Glutamatergic neuron (in vitro differentiated cells): ENCODE data around the gene KCNC1. TPM values are rescaled to one million over a fixed set of nuclear protein-coding genes. Genes with fewer than 3 reads are reported as not detected.
A peak's percentile ranks its signal among the peaks of the same experiment; 100 is the strongest.

Experiments used
- DNase-seq: peaks from one replicate; pipeline ENCODE4 v3.0.0; 2022
- H3K27ac Mint-ChIP-seq: one replicate; pipeline ENCODE4 v1.8.0; 2020; ENCODE audit warnings: mild to moderate bottlenecking, mixed read lengths, inconsistent platforms; ENCODE audit not compliant: unreplicated experiment
- H3K27me3 Mint-ChIP-seq: one replicate; pipeline ENCODE4 v1.8.0; 2020; ENCODE audit warnings: mild to moderate bottlenecking, moderate library complexity, mixed read lengths, inconsistent platforms; ENCODE audit not compliant: unreplicated experiment
- H3K36me3 Mint-ChIP-seq: one replicate; pipeline ENCODE4 v1.8.0; 2020; ENCODE audit warnings: mild to moderate bottlenecking, mixed read lengths, inconsistent platforms; ENCODE audit not compliant: unreplicated experiment
- H3K4me1 Mint-ChIP-seq: one replicate; pipeline ENCODE4 v1.8.0; 2020; ENCODE audit warnings: mild to moderate bottlenecking, low read depth, mixed read lengths, inconsistent platforms; ENCODE audit not compliant: unreplicated experiment
- H3K4me3 Mint-ChIP-seq: one replicate; pipeline ENCODE4 v1.8.0; 2020; ENCODE audit warnings: mild to moderate bottlenecking, mixed read lengths, inconsistent platforms; ENCODE audit not compliant: unreplicated experiment
- H3K9me3 Mint-ChIP-seq: one replicate; pipeline ENCODE4 v1.8.0; 2020; ENCODE audit warnings: mild to moderate bottlenecking, moderate library complexity, mixed read lengths, inconsistent platforms; ENCODE audit not compliant: unreplicated experiment
- total RNA-seq: library from RNA; stranded (reverse); fragmentation: NEBNext Ultra II Directional; extraction: Animal tissue kit (Norgen Biotek cat#: 25700); gene quantifications from one replicate; pipeline ENCODE4 v1.2.1, GENCODE V29; 2021; ENCODE audit not compliant: unreplicated experiment
- TF ChIP-seq, protein P1 (sequence below): fragments of 200-600 bp; sonication (generic); IDR thresholded peaks from one replicate; pipeline ENCODE4 v1.5.0; 2021; ENCODE audit not compliant: partially characterized antibody, unreplicated experiment

KCNC1 gene
- total RNA-seq, 1 donor from 2014 or later: 12.6 TPM

DNA sequence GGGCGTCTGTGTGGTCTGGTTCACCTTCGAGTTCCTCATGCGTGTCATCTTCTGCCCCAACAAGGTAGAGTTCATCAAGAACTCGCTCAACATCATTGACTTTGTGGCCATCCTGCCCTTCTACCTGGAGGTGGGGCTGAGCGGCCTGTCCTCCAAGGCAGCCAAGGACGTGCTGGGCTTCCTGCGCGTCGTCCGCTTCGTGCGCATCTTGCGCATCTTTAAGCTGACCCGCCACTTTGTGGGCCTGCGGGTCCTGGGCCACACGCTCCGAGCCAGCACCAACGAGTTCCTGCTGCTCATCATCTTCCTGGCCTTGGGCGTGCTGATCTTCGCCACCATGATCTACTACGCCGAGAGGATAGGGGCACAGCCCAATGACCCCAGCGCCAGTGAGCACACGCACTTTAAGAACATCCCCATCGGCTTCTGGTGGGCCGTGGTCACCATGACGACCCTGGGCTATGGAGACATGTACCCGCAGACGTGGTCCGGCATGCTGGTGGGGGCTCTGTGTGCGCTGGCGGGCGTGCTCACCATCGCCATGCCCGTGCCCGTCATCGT, 37.3 kb downstream of the KCNC1 start:
- TF ChIP-seq, protein P1, sequence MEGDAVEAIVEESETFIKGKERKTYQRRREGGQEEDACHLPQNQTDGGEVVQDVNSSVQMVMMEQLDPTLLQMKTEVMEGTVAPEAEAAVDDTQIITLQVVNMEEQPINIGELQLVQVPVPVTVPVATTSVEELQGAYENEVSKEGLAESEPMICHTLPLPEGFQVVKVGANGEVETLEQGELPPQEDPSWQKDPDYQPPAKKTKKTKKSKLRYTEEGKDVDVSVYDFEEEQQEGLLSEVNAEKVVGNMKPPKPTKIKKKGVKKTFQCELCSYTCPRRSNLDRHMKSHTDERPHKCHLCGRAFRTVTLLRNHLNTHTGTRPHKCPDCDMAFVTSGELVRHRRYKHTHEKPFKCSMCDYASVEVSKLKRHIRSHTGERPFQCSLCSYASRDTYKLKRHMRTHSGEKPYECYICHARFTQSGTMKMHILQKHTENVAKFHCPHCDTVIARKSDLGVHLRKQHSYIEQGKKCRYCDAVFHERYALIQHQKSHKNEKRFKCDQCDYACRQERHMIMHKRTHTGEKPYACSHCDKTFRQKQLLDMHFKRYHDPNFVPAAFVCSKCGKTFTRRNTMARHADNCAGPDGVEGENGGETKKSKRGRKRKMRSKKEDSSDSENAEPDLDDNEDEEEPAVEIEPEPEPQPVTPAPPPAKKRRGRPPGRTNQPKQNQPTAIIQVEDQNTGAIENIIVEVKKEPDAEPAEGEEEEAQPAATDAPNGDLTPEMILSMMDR: no peak
- peaks cover 8% of the 10 kb centered on the region for H3K4me1 Mint-ChIP-seq

GRCh38 chr11:17772704-17773600, 38.4 kb downstream of the KCNC1 start:
- Mint-ChIP-seq H3K27me3 (peaks cover 9% of the 10 kb centered on the region), H3K4me1 (peaks cover 10% of the 10 kb centered on the region), H3K36me3 (no peaks in the 10 kb centered on the region), H3K9me3 (peaks cover 7% of the 10 kb centered on the region), H3K27ac (no peak overlapping the region), H3K4me3 (no peak overlapping the region)
- no peak for DNase-seq
- TF ChIP-seq, protein P1: no peak

More for the DNA sequence above, 37.3 kb downstream of the KCNC1 start:
- no peak overlapping the region for H3K27ac Mint-ChIP-seq
- peaks cover 3% of the 10 kb centered on the region for H3K9me3 Mint-ChIP-seq
- DNase-seq: peak; percentile 7
- no peaks in the 10 kb centered on the region for H3K36me3 Mint-ChIP-seq
- peaks cover 7% of the 10 kb centered on the region for H3K27me3 Mint-ChIP-seq
- H3K4me3 Mint-ChIP-seq: no peak overlapping the region

- TF ChIP-seq, protein P1: no peak
- H3K27me3 Mint-ChIP-seq: peaks cover 12% of the 10 kb centered on the region
- no peak overlapping the region for H3K4me3 Mint-ChIP-seq
- DNase-seq: no peak
- peaks cover 7% of the 10 kb centered on the region for H3K9me3 Mint-ChIP-seq
- peaks cover 10% of the 10 kb centered on the region for H3K4me1 Mint-ChIP-seq
- no peaks in the 10 kb centered on the region for H3K36me3 Mint-ChIP-seq
- no peak overlapping the region for H3K27ac Mint-ChIP-seq
These were observed 39.1 kb downstream of the KCNC1 start for GRCh38 chr11:17773674-17774073.

DNA sequence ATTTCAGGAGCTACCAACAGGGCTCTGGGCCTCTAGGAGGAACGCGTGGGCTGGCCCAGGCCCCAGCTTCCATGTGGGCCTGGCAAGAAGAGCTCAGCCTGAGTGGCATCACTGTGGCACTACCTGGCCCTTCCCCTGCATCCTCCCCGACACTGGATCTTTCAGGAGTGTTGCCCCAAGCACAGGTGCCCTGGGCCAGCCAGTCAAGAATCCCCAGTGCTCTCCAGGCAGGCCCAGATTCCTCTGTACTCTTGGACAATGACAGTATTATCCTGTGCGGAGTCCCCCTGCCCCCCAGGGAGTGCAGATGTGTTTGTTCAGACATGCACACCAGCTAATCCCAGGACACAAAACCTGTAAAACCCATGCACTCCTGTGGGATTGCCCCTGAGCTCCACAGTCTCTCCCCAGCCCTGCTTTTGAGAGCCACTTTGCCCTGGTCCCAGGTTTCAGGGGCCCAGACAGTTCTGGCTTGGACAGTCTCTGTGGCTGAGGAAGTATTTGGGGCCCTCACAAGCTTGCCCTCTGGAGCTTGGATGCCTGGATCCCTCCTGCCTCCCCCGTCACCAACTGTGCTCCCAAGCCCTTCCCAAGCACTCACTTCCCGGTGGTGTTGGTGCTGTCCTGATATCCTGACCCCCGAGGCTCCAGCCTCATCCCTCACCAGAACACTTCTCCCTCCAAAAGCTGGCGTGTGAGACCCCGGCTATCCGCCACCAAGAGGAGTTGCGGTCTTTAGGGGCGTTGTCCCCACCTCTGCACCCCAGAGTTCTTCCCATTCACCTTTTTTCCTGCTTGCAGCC, 39.9 kb downstream of the KCNC1 start:
- peaks cover 10% of the 10 kb centered on the region for H3K4me1 Mint-ChIP-seq
- no peak overlapping the region for H3K4me3 Mint-ChIP-seq
- no peak for DNase-seq
- TF ChIP-seq, protein P1: no peak
- H3K27me3 Mint-ChIP-seq: peaks cover 12% of the 10 kb centered on the region
- peaks cover 4% of the 10 kb centered on the region for H3K9me3 Mint-ChIP-seq
- no peak overlapping the region for H3K27ac Mint-ChIP-seq
- no peaks in the 10 kb centered on the region for H3K36me3 Mint-ChIP-seq
